GM04503 (cell line): Measurements from ENCODE around the gene LAG3.

Source experiments
- DNase-seq: peaks from one replicate; pipeline ENCODE4 v3.0.0-alpha.2; 2012; ENCODE audit warnings: low read depth

Gene LAG3

GRCh38 chr12:6753772-6754356, 18.5 kb upstream of the LAG3 start:
- no peak for DNase-seq

- DNase-seq: no peak
Measured at GRCh38 chr12:6754411-6754810, 17.9 kb upstream of the LAG3 start.

- no peak for DNase-seq
Measured at GRCh38 chr12:6757028-6757690, 15.2 kb upstream of the LAG3 start.

GRCh38 chr12:6758506-6759095, 13.7 kb upstream of the LAG3 start:
- no peak for DNase-seq

- no peak for DNase-seq
Measured at GRCh38 chr12:6759741-6760140, 12.6 kb upstream of the LAG3 start.

- no peak for DNase-seq
Measured at GRCh38 chr12:6763380-6763779, 8.9 kb upstream of the LAG3 start.

GRCh38 chr12:6764011-6764828, 8.1 kb upstream of the LAG3 start:
- DNase-seq: peak; percentile 99

- DNase-seq: no peak
Measured at GRCh38 chr12:6765048-6765633, 7.2 kb upstream of the LAG3 start.

GRCh38 chr12:6765634-6766581, 6.4 kb upstream of the LAG3 start, which contains the start of gene PTMS:
PTMS (plus strand) TSS chr12:6766363; CDS start chr12:6766706, 343 bp downstream.
- DNase-seq: peak; percentile 57

GRCh38 chr12:6766651-6767349, 5.5 kb upstream of the LAG3 start:
- DNase-seq: no peak

GRCh38 chr12:6767353-6768319, 4.7 kb upstream of the LAG3 start:
- no peak for DNase-seq

- no peak for DNase-seq
Measured at GRCh38 chr12:6768437-6768914, 3.8 kb upstream of the LAG3 start.

GRCh38 chr12:6768990-6769389, 3.3 kb upstream of the LAG3 start:
- no peak for DNase-seq

- DNase-seq: no peak
Measured at GRCh38 chr12:6769666-6770065, 2.7 kb upstream of the LAG3 start.

- no peak for DNase-seq
Measured at GRCh38 chr12:6770094-6770493, 2.2 kb upstream of the LAG3 start.

GRCh38 chr12:6770600-6770999, 1.7 kb upstream of the LAG3 start:
- no peak for DNase-seq

- DNase-seq: no peak
Measured at GRCh38 chr12:6771091-6771495, 1.2 kb upstream of the LAG3 start.

GRCh38 chr12:6771509-6772330, 600 bp upstream of the LAG3 start:
- DNase-seq: no peak
